ENCODE results near the gene ZNF143. TPM values are rescaled to one million over a fixed set of nuclear protein-coding genes. Genes with fewer than 3 reads are reported as not detected.
"Not testable (repeated sequence)": the region's sequence is repeated elsewhere in the genome, so short reads cannot be mapped to it uniquely, and the experiment has no call there.

Gene ZNF143
- polyA plus RNA-seq = 10 to 100 TPM; 16.8 to 19.2 (median 18.1) TPM
- long read RNA-seq, donor 1, partial matches to known transcripts = 0 of 5 reads
- long read RNA-seq, donor 1, other reads (novel, unspliced or antisense) = 0 of 5 reads
- long read RNA-seq, donor 2, partial matches to known transcripts = 0 of 2 reads
- long read RNA-seq, donor 2, other reads (novel, unspliced or antisense) = 0 of 2 reads
- long read RNA-seq, donor 3, partial matches to known transcripts = 0 of 4 reads
- long read RNA-seq, donor 3, other reads (novel, unspliced or antisense) = 0 of 4 reads
- long read RNA-seq, donor 4 = 0 reads
- long read RNA-seq, donor 5, partial matches to known transcripts = 0 of 1 reads
- long read RNA-seq, donor 5, other reads (novel, unspliced or antisense) = 0 of 1 reads
- long read RNA-seq, donor 6, partial matches to known transcripts = 0 of 2 reads
- long read RNA-seq, donor 6, other reads (novel, unspliced or antisense) = 0 of 2 reads
- long read RNA-seq, donor 7 = 0 reads
- long read RNA-seq, donor 8 = 0 reads
- long read RNA-seq, donor 9 = 0 reads
- long read RNA-seq, donor 10, partial matches to known transcripts = 0 of 4 reads
- long read RNA-seq, donor 10, other reads (novel, unspliced or antisense) = 0 of 4 reads

GRCh38 chr11:9460322-9461062 lies at the start of gene ZNF143:
TSS of gene ZNF143 (plus strand) at chr11:9461012. CDS start at chr11:9471309, 10,297 bp downstream.
- peak within 1 kb of the TSS; percentile 77 to 96 (median 81) for H3K4me3 ChIP-seq (ENCODE audit: low read depth in 1 of 3, low read length in 3 of 3)
- H3K4me1 ChIP-seq (ENCODE audit: control insufficient read depth in 3 of 3, insufficient read depth in 2 of 3, low read depth in 1 of 3, low read length in 2 of 3) = peaks cover 0 to 3% (median 0%) of the 10 kb centered on the region in 3 donors
- peak within 1 kb of the TSS; percentile 97 to 100 (median 99) for H3K27ac ChIP-seq (ENCODE audit: low read depth in 1 of 3, low read length in 2 of 3)
- WGBS, 3 donors = 0% methylated on average over 45 of the region's 45 CpGs
- peaks cover 0 to 5% of the 10 kb centered on the region in 2 donors for H3K9me3 ChIP-seq (ENCODE audit: control insufficient read depth in 2 of 2, insufficient read depth in 1 of 2, low read depth in 1 of 2, low read length in 1 of 2)
- no peaks in the 10 kb centered on the region for H3K27me3 ChIP-seq (ENCODE audit: control insufficient read depth in 3 of 3, insufficient read depth in 3 of 3, low read length in 3 of 3)
- H3K36me3 ChIP-seq (ENCODE audit: control insufficient read depth in 3 of 3, insufficient read depth in 2 of 3, low read depth in 1 of 3, low read length in 3 of 3) = peaks cover 0 to 2% (median 0%) of the 10 kb centered on the region in 3 donors
- peak; percentile 100 for DNase-seq
- no peak for FAIRE-seq

GRCh38 chr11:9428706-9429105 lies 32.1 kb upstream of the ZNF143 start:
- no peaks in the 10 kb centered on the region for H3K27me3 ChIP-seq (ENCODE audit: control insufficient read depth in 3 of 3, insufficient read depth in 3 of 3, low read length in 3 of 3)
- no peak for FAIRE-seq

DNA sequence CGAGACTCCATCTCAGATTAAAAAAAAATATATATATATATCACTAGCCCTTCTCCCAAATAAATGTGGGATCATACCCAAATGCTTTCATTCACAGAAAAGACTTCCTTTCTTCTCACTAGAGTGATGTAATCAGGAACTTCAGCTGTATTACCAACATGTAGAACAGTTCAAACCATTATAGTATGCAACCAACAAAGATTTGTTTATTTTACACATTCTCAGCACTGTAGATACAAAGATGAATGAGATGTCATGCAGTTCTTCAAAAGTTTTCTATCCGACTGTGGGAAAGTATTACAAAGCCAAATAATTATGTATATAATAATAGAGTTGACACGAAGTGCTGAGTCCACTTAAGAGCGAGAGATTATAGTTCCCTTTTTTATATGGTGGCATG lies 22.2 kb upstream of the ZNF143 start:
- H3K27ac ChIP-seq (ENCODE audit: low read depth in 1 of 3, low read length in 2 of 3) = no peak overlapping the region
- no peaks in the 10 kb centered on the region for H3K4me1 ChIP-seq (ENCODE audit: control insufficient read depth in 3 of 3, insufficient read depth in 2 of 3, low read depth in 1 of 3, low read length in 2 of 3)
- peaks cover 11 to 49% (median 13%) of the 10 kb centered on the region in 3 donors for H3K36me3 ChIP-seq (ENCODE audit: control insufficient read depth in 3 of 3, insufficient read depth in 2 of 3, low read depth in 1 of 3, low read length in 3 of 3)
- H3K4me3 ChIP-seq (ENCODE audit: low read depth in 1 of 3, low read length in 3 of 3) = no peak overlapping the region
- FAIRE-seq (no peak), DNase-seq (no peak)
- WGBS, 3 donors = 77 to 90% (median 87%) methylated on average over 4 of the region's 4 CpGs
- H3K27me3 ChIP-seq (ENCODE audit: control insufficient read depth in 3 of 3, insufficient read depth in 3 of 3, low read length in 3 of 3) = no peaks in the 10 kb centered on the region
- H3K9me3 ChIP-seq (ENCODE audit: control insufficient read depth in 2 of 2, insufficient read depth in 1 of 2, low read depth in 1 of 2, low read length in 1 of 2) = no peaks in the 10 kb centered on the region

More at GRCh38 chr11:9428706-9429105, 32.1 kb upstream of the ZNF143 start:
- Histone ChIP-seq H3K9me3 (ENCODE audit: control insufficient read depth in 2 of 2, insufficient read depth in 1 of 2, low read depth in 1 of 2, low read length in 1 of 2) (no peaks in the 10 kb centered on the region), H3K36me3 (ENCODE audit: control insufficient read depth in 3 of 3, insufficient read depth in 2 of 3, low read depth in 1 of 3, low read length in 3 of 3) (peaks cover 9 to 46% (median 16%) of the 10 kb centered on the region in 3 donors), H3K4me1 (ENCODE audit: control insufficient read depth in 3 of 3, insufficient read depth in 2 of 3, low read depth in 1 of 3, low read length in 2 of 3) (no peaks in the 10 kb centered on the region), H3K4me3 (ENCODE audit: low read depth in 1 of 3, low read length in 3 of 3) (no peak overlapping the region), H3K27ac (ENCODE audit: low read depth in 1 of 3, low read length in 2 of 3) (no peak overlapping the region)
- DNase-seq = no peak
- WGBS, 3 donors = 74 to 89% (median 88%) methylated on average over 1 of the region's 1 CpG

DNA sequence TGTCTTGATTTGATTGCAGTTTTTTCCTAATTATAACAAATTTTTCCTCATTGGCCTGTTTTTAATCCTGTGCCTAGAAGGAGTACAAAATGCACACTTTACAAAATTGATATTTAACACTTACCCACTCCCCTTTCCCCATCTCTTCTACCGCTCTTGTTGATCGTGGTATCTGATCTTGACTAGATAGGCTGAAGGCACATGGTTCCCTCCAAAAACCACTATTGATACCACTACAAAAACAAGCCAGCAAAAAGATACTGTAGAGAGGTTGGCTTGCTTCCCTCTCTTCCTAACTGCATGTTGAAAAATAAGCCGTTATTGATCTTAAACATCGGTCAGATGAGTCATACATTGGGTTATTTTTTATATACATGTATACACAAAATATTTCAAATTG lies 14.6 kb upstream of the ZNF143 start:
- WGBS, 3 donors = 76 to 84% (median 82%) methylated on average over 4 of the region's 4 CpGs
- no peak overlapping the region for H3K27ac ChIP-seq (ENCODE audit: low read depth in 1 of 3, low read length in 2 of 3)
- no peak overlapping the region for H3K4me3 ChIP-seq (ENCODE audit: low read depth in 1 of 3, low read length in 3 of 3)
- H3K9me3 ChIP-seq (ENCODE audit: control insufficient read depth in 2 of 2, insufficient read depth in 1 of 2, low read depth in 1 of 2, low read length in 1 of 2) = peaks cover 0 to 4% of the 10 kb centered on the region in 2 donors
- FAIRE-seq (no peak), DNase-seq (no peak)
- H3K4me1 ChIP-seq (ENCODE audit: control insufficient read depth in 3 of 3, insufficient read depth in 2 of 3, low read depth in 1 of 3, low read length in 2 of 3) = no peaks in the 10 kb centered on the region
- no peaks in the 10 kb centered on the region for H3K27me3 ChIP-seq (ENCODE audit: control insufficient read depth in 3 of 3, insufficient read depth in 3 of 3, low read length in 3 of 3)
- peaks cover 5 to 33% (median 12%) of the 10 kb centered on the region in 3 donors for H3K36me3 ChIP-seq (ENCODE audit: control insufficient read depth in 3 of 3, insufficient read depth in 2 of 3, low read depth in 1 of 3, low read length in 3 of 3)

DNA sequence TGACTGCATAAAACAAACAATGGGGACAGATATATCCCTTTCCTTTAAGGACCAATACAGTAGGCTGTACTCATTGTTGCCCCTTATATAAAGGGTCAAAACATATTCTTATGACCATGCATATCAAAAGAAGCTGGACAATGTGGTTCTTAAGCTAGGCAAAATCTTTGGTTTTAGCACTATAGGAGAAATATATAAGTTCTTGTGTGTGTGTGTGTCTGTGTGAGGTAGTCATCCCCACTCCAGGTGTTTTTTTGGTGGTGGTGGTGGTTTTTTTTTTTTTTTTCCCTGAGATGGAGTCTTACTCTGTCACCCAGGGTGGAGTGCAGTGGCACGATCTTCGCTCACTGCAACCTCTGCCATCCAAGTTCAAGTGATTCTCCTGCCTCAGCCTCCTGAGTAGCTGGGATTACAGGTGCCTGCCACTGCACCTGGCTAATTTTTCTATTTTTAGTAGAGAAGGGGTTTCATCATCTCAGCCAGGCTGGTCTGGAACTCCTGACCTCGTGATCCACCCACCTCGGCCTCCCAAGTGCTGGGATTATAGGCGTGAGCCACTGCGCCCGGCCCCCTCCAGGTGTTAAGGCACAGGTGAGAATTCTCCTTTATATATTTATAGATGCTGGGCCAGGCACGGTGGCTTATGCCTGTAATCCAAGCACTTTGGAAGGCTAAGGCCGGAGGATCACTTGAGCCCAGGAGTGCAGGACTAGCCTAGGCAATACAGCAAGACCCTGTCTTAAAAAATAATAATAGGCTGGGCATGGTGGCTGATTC lies 12.0 kb upstream of the ZNF143 start:
- whole genome bisulfite sequencing, 3 donors = 93 to 98% (median 96%) methylated on average over 9 of the region's 9 CpGs
- no peak for FAIRE-seq

DNA sequence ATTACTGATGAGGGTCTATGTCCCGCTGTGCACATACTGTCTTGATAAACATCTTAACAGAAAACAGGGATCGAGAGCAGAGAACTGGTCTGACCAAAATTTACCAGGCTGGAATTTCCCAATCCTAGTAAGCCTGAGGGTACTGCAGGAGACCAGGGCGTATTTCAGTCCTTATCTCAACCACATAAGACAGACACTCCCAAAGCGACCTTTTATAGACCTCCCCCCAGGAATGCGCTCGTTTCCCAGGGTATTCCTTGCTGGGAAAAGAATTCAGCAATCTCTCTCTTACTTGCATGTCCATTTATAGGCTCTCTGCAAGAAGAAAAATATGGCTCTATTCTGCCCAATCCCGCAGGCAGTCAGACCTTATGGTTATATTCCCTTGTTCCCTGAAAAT lies 8.8 kb upstream of the ZNF143 start:
- not testable (repeated sequence) for DNase-seq; H3K27ac ChIP-seq (ENCODE audit: low read depth in 1 of 3, low read length in 2 of 3); H3K4me1 ChIP-seq (ENCODE audit: control insufficient read depth in 3 of 3, insufficient read depth in 2 of 3, low read depth in 1 of 3, low read length in 2 of 3); H3K27me3 ChIP-seq (ENCODE audit: control insufficient read depth in 3 of 3, insufficient read depth in 3 of 3, low read length in 3 of 3); FAIRE-seq; H3K4me3 ChIP-seq (ENCODE audit: low read depth in 1 of 3, low read length in 3 of 3); H3K36me3 ChIP-seq (ENCODE audit: control insufficient read depth in 3 of 3, insufficient read depth in 2 of 3, low read depth in 1 of 3, low read length in 3 of 3)
- H3K9me3 ChIP-seq (ENCODE audit: control insufficient read depth in 2 of 2, insufficient read depth in 1 of 2, low read depth in 1 of 2, low read length in 1 of 2) = peaks cover 0 to 19% of the 10 kb centered on the region in 2 donors
- WGBS, 3 donors = 83 to 87% (median 86%) methylated on average over 7 of the region's 7 CpGs

More for the DNA sequence above, 12.0 kb upstream of the ZNF143 start:
- Histone ChIP-seq H3K4me1 (ENCODE audit: control insufficient read depth in 3 of 3, insufficient read depth in 2 of 3, low read depth in 1 of 3, low read length in 2 of 3) (no peaks in the 10 kb centered on the region), H3K27ac (ENCODE audit: low read depth in 1 of 3, low read length in 2 of 3) (no peak overlapping the region), H3K9me3 (ENCODE audit: control insufficient read depth in 2 of 2, insufficient read depth in 1 of 2, low read depth in 1 of 2, low read length in 1 of 2) (peaks cover 0 to 19% of the 10 kb centered on the region in 2 donors), H3K4me3 (ENCODE audit: low read depth in 1 of 3, low read length in 3 of 3) (no peak overlapping the region), H3K36me3 (ENCODE audit: control insufficient read depth in 3 of 3, insufficient read depth in 2 of 3, low read depth in 1 of 3, low read length in 3 of 3) (peaks cover 2 to 16% (median 4%) of the 10 kb centered on the region in 3 donors), H3K27me3 (ENCODE audit: control insufficient read depth in 3 of 3, insufficient read depth in 3 of 3, low read length in 3 of 3) (no peaks in the 10 kb centered on the region)
- no peak for DNase-seq

- 93 to 95% (median 94%) methylated on average over 5 of the region's 5 CpGs for WGBS, 3 donors
- H3K27me3 ChIP-seq (ENCODE audit: control insufficient read depth in 3 of 3, insufficient read depth in 3 of 3, low read length in 3 of 3) = no peaks in the 10 kb centered on the region
Observed at GRCh38 chr11:9455722-9456121, 5.1 kb upstream of the ZNF143 start.

More at GRCh38 chr11:9455722-9456121, 5.1 kb upstream of the ZNF143 start:
- H3K36me3 ChIP-seq (ENCODE audit: control insufficient read depth in 3 of 3, insufficient read depth in 2 of 3, low read depth in 1 of 3, low read length in 3 of 3) = no peaks in the 10 kb centered on the region
- H3K4me1 ChIP-seq (ENCODE audit: control insufficient read depth in 3 of 3, insufficient read depth in 2 of 3, low read depth in 1 of 3, low read length in 2 of 3) = no peaks in the 10 kb centered on the region
- FAIRE-seq = no peak
- H3K4me3 ChIP-seq (ENCODE audit: low read depth in 1 of 3, low read length in 3 of 3) = no peak overlapping the region
- no peak overlapping the region for H3K27ac ChIP-seq (ENCODE audit: low read depth in 1 of 3, low read length in 2 of 3)
- no peak for DNase-seq
- peaks cover 0 to 19% of the 10 kb centered on the region in 2 donors for H3K9me3 ChIP-seq (ENCODE audit: control insufficient read depth in 2 of 2, insufficient read depth in 1 of 2, low read depth in 1 of 2, low read length in 1 of 2)

Data from small intestine (tissue), 16 donors.